Tibial nerve (tissue), 4 donors: ENCODE measurements around the gene FER. TPM values are rescaled to one million over a fixed set of nuclear protein-coding genes. Genes with fewer than 3 reads are reported as not detected.

ENCODE experiments used
- DNase-seq, 2 donors: peaks; one replicate each; pipeline ENCODE4 v3.0.0-alpha.2; 2019; ENCODE audit warnings: low spot score in 2 of 2
- H3K27ac ChIP-seq, 4 donors: fragments of 200-600 bp; sonication (generic) in 3 of 4; one replicate each; pipeline ENCODE4 v1.5.1; 2017 to 2019; ENCODE audit warnings: mild to moderate bottlenecking in 1 of 4
- H3K27me3 ChIP-seq, 2 donors: fragments of 200-600 bp; sonication (generic) in 1 of 2; one replicate each; pipeline versions ENCODE4 v1.5.1 to v1.6.0; 2017 to 2019
- H3K36me3 ChIP-seq, 3 donors: fragments of 200-600 bp; sonication (generic); one replicate each; pipeline ENCODE4 v1.5.1; 2018 to 2019
- H3K4me1 ChIP-seq, 4 donors: fragments of 200-600 bp; sonication (generic) in 3 of 4; one replicate each; pipeline ENCODE4 v1.5.1; 2017 to 2019
- H3K4me3 ChIP-seq, 4 donors: fragments of 200-600 bp; sonication (generic) in 3 of 4; one replicate each; pipeline ENCODE4 v1.5.1; 2017 to 2019; ENCODE audit warnings: mild to moderate bottlenecking in 1 of 4, moderate library complexity in 1 of 4
- H3K9me3 ChIP-seq, 4 donors: fragments of 200-600 bp; sonication (generic) in 3 of 4; one replicate each; pipeline ENCODE4 v1.5.1; 2017 to 2019
- CTCF ChIP-seq, 5 experiments: fragments of 200-600 bp in 3 of 5; fragments of 450-650 bp in 2 of 5; sonication (generic) in 3 of 5; IDR thresholded peaks; one replicate each; pipeline ENCODE4 v1.5.1; 2016 to 2019; ENCODE audit warnings: antibody characterized with exemption in 5 of 5, mild to moderate bottlenecking in 3 of 5, moderate library complexity in 2 of 5
- EP300 ChIP-seq, 2 donors: sonication (generic); formaldehyde crosslinking; IDR thresholded peaks; one replicate each; pipeline ENCODE4 v1.6.1; 2017; ENCODE audit warnings: antibody characterized with exemption in 2 of 2, mild to moderate bottlenecking in 1 of 2
- POLR2A ChIP-seq, 2 donors: fragments of 450-650 bp; IDR thresholded peaks; one replicate each; pipeline ENCODE4 v1.6.1; 2017; ENCODE audit warnings: antibody characterized with exemption in 2 of 2, mild to moderate bottlenecking in 2 of 2, moderate library complexity in 2 of 2
- WGBS, 2 donors: methylation state at CpG; one replicate each; pipeline ENCODE4 v1.1.5; 2018; 5-methylcytosine and 5-hydroxymethylcytosine counted together
- total RNA-seq, 4 donors: library from RNA; depleted of rRNA; stranded (reverse); fragments of >200 nt; gene quantifications; one replicate each; pipeline ENCODE4 v1.1.0, GENCODE V29; 2016

FER gene
- total RNA-seq, 4 donors from 2014 or later = 28.5 to 50.9 (median 39.6) TPM

- Histone ChIP-seq H3K4me1 (peaks cover 0 to 31% (median 1%) of the 10 kb centered on the region in 4 donors), H3K9me3 (no peaks in the 10 kb centered on the region), H3K4me3 (no peak overlapping the region), H3K36me3 (no peaks in the 10 kb centered on the region), H3K27ac (peak overlapping the region in 1 of 4 donors; percentile 28), H3K27me3 (no peaks in the 10 kb centered on the region)
- TF ChIP-seq EP300 (IDR thresholded peaks at IDR 0.05) (no peak), CTCF (IDR thresholded peaks at IDR 0.05) (no peak), POLR2A (IDR thresholded peaks at IDR 0.05) (no peak)
- DNase-seq = no peak
- WGBS, 2 donors = 68 to 69% methylated on average over 1 of the region's 1 CpG
These were observed 16.9 kb upstream of the FER start for GRCh38 chr5:108730617-108731340.

- Histone ChIP-seq H3K27me3 (no peaks in the 10 kb centered on the region), H3K36me3 (no peaks in the 10 kb centered on the region), H3K27ac (no peak overlapping the region), H3K4me3 (no peak overlapping the region), H3K4me1 (no peaks in the 10 kb centered on the region), H3K9me3 (no peaks in the 10 kb centered on the region)
- 59 to 61% methylated on average over 5 of the region's 5 CpGs for WGBS, 2 donors
- no peak for DNase-seq
- no peak for TF ChIP-seq EP300 (IDR thresholded peaks at IDR 0.05)
- no peak for TF ChIP-seq CTCF (IDR thresholded peaks at IDR 0.05)
- TF ChIP-seq POLR2A (IDR thresholded peaks at IDR 0.05) = no peak
These were observed 11.9 kb upstream of the FER start for GRCh38 chr5:108735790-108736189.

GRCh38 chr5:108736855-108737254 lies 10.8 kb upstream of the FER start:
- no peak for DNase-seq
- Histone ChIP-seq H3K27me3 (no peaks in the 10 kb centered on the region), H3K4me3 (no peak overlapping the region), H3K9me3 (no peaks in the 10 kb centered on the region), H3K4me1 (no peaks in the 10 kb centered on the region), H3K27ac (no peak overlapping the region), H3K36me3 (no peaks in the 10 kb centered on the region)
- TF ChIP-seq POLR2A (IDR thresholded peaks at IDR 0.05) (no peak), CTCF (IDR thresholded peaks at IDR 0.05) (no peak), EP300 (IDR thresholded peaks at IDR 0.05) (no peak)
- 88 to 89% methylated on average over 7 of the region's 7 CpGs for whole genome bisulfite sequencing, 2 donors

GRCh38 chr5:108739376-108739775 lies 8.3 kb upstream of the FER start:
- H3K9me3 ChIP-seq = no peaks in the 10 kb centered on the region
- no peaks in the 10 kb centered on the region for H3K36me3 ChIP-seq
- WGBS, 2 donors = 90 to 95% methylated on average over 4 of the region's 4 CpGs
- no peak overlapping the region for H3K4me3 ChIP-seq
- no peak for DNase-seq
- no peak overlapping the region for H3K27ac ChIP-seq
- no peak for TF ChIP-seq POLR2A (IDR thresholded peaks at IDR 0.05)
- no peak for TF ChIP-seq EP300 (IDR thresholded peaks at IDR 0.05)
- no peak for TF ChIP-seq CTCF (IDR thresholded peaks at IDR 0.05)
- peaks cover 0 to 10% (median 0%) of the 10 kb centered on the region in 4 donors for H3K4me1 ChIP-seq
- no peaks in the 10 kb centered on the region for H3K27me3 ChIP-seq

- 47 to 48% methylated on average over 5 of the region's 5 CpGs for WGBS, 2 donors
- DNase-seq = no peak
- Histone ChIP-seq H3K36me3 (no peaks in the 10 kb centered on the region), H3K27ac (no peak overlapping the region), H3K4me3 (no peak overlapping the region), H3K9me3 (no peaks in the 10 kb centered on the region), H3K4me1 (peaks cover 0 to 15% (median 0%) of the 10 kb centered on the region in 4 donors), H3K27me3 (no peaks in the 10 kb centered on the region)
- TF ChIP-seq POLR2A (IDR thresholded peaks at IDR 0.05) (no peak), CTCF (IDR thresholded peaks at IDR 0.05) (no peak), EP300 (IDR thresholded peaks at IDR 0.05) (no peak)
These were observed 7.8 kb upstream of the FER start for GRCh38 chr5:108739906-108740305.
